HK-2 (cell line): ENCODE data around the gene SLFN11.
A peak's percentile ranks its signal among the peaks of the same experiment; 100 is the strongest.
"Not testable (repeated sequence)": the region's sequence is repeated elsewhere in the genome, so short reads cannot be mapped to it uniquely, and the experiment has no call there.

Experiments used
- DNase-seq: peaks from one replicate; pipeline ENCODE4 v3.0.0-alpha.2; 2018; ENCODE audit not compliant: unreplicated experiment

The SLFN11 gene

DNA sequence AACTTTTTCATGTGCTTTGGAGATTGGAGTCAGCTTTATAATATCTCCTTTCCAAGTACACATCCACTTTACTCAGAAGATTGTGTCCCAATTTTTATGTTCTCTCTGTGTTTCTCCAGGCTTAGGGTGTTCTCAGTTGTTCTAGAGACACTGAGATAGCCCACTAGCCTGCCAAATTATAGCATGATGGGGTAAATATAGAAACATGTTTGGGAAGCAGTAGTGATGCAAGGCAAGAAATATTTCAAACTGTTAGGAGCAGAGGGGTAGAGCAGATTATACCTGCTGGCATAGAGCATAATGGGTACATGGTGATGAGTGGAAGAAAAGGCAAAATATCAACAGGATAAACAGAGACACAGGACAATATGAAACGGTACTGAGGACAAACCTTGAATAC lies 12.4 kb downstream of the SLFN11 start:
- no peak for DNase-seq

DNA sequence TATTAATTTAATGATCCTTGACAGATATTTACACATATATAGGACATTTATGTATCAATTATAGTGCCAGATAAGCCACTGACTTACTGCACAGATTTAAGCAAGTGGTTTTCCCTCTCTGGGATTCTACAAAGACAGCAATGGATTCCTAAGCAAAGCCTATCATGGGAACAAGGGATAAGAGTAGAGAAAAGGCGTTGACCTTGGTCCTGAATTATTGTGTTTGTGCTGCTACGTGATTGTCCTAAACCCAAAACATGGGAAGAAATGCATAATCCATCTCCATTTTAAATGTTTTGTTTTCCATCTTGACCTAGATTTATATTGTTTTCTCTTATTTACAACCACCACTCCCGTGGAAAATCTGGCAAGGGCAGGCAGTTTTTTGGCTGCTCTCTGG lies 14.0 kb downstream of the SLFN11 start:
- DNase-seq, result no peak

DNA sequence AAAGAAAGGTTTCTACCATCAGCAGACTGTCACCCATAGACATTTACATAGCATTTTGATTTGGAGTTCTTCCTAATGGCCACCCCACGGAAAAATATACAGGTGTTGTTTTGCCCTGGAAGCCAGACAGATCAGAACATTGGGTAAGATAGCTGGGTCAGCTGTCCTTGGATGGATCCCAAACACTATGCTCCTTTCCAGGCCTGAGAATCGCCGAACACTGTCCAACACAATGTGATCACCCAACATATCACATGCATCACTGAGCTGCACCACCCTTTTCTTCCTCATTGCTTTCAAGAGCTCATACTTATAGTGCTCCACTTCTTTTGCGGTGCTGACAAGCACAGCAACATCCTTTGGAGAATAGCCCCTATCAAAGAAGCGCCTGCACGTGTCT lies 21.1 kb downstream of the SLFN11 start:
- no peak for DNase-seq

DNA sequence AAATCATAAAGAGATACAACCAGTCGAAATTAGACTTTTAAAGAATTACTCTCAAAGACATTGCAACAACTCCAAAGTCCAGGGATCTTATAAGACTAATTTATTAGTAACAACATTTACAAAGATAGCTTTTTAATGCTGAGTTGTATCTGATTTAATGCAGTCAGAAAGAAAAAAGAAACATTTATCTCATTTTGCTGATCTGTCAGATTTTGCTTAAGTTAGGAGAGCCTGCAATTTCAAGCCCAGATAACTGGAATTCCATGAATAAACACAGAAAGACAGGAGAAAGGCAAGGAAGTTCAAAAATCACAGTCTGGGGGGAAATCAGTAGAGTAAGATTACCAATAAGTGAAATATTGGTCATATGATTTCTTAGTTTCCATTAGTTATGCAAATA lies 22.9 kb downstream of the SLFN11 start:
- DNase-seq, result no peak

DNA sequence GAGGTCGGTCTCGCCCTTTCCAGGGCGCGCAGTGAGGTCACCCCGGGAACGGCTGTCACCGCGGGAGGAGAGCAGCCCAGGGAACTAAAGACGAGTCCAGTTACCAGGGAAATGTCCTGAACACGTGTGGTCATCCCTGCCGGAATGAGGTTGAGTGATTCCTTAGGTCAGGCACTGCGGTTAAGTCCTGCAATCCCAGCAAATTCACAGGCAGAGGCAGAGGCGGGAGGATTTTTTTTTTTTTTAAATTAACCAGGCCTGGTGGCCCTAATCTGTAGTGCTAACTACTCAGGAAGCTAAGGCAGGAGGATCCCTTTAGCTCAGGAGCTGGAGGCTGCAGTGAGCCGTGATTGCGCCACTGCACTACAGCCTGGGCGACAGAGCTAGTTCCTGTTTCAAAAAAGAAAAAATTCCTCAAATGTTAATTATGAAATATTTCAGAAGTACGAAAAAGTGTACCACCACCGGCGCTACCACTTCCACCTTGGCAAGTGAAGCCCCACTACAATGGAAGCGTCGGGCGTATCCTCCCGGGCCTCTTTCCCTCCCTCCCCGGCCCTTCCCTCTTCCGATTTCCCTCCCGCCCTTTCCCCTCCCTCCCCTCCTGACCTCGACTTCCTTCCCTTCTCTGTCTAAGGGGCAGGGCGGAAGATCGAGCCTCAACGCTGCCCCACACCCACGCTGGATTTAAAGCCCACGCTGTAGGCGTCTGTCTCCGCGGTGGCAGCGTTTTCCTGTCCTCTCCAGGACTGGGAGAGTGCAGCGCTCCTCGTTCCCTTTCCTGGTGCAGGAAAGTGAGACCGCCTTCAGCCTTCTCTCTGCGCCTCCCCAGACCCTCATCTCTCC lies 27.3 kb downstream of the SLFN11 start:
- DNase-seq, result peak; percentile 48

GRCh38 chr17:35345445-35345925 lies 27.9 kb downstream of the SLFN11 start:
- DNase-seq, result no peak

DNA sequence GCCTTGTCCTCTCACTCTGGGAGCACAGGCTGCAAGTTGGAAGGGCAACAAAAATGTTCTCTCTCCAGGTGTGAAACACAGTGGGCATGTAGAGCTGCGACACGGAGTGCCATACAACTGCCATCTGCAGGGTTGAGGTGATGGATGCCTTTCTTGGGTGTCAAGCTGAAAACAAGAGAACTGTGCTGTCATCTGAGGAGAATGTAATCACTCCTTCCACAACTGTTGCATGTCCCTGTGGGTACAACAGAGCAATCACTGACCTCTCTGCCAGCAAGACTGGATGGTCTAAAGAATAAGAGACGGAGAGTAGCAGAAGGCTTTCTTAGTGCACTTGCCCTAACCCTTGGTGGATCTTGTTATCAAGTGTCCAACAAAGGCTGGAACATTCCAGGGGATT lies 29.2 kb downstream of the SLFN11 start:
- DNase-seq, result no peak

GRCh38 chr17:35342276-35342675 lies 31.1 kb downstream of the SLFN11 start:
- no peak for DNase-seq

GRCh38 chr17:35341411-35341992 lies 31.9 kb downstream of the SLFN11 start:
- DNase-seq, result no peak

DNA sequence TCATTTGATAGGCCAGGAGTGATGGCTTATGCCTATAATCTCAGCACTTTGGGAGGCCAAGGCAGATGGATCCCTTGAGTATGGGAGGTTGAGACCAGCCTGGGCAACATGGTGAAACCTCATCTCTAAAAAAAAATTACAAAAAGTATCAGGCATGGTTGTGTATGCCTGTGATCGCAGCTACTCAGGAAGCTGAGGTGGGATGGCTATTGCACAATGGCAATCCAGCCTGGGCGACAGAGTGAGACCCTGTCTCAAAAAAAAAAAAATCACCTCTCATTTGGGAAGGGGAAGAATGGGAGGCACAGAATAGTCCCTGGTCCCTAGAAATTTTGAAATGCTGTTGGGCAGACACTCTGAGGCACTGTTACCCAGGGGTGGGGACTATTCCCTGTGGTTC lies 35.2 kb downstream of the SLFN11 start:
- DNase-seq, result no peak

DNA sequence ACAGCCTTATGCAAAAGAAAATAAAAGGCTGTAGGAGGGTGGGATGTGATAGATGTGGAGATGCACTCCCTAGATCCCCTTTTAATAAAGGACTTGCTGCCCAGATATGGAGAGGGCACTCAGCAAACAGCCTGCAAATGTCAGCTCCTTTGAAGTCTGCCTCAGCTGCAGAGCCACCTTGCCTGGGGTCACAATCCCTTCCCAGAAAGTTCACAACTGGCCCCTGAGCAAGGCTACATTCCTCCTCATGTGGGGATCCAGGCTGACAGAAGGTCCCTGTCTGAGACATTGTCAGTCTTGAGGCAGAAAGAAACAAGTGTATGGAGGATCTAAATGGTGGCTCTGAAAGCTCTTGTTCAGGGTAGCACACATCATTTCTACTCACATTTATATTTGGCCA lies 36.1 kb downstream of the SLFN11 start:
- DNase-seq, result no peak

DNA sequence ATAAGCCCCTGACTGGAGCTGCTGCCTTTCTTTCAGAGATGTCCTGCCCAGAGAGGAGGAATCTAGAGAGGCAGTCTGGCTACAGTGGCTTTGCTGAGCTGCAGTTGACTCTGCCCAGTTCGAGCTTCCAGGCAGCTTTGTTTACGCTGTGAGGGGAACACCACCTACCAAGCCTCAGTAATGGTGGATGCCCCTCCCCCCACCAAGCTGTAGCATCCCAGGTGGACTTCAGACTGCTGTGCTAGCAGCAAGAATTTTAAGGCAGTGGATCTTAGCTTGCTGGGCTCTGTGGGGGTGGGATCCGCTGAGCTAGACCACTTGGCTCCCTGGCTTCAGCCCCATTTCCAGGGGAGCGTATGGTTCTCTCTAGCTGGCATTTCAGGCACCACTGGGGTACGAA lies 39.8 kb downstream of the SLFN11 start:
- DNase-seq, result not testable (repeated sequence)

DNA sequence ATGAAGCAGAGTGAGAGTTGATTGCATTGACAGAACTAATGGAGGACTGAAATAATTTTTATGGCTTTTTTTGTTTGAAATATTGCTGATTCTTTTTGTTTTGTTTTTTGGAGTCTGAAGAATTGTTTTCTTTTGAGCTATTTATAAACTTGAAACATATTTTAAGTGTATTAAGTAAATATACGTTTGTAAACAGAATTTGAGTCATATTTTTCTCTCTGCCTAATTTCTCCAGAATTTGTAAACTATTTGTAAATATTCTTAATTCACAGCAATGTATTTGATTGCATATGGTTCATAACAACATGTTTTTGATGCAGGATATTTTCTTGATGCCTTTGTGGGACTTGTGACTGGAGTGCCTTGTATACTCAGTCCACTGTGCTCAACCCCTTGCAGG lies 50.7 kb downstream of the SLFN11 start:
- no peak for DNase-seq

GRCh38 chr17:35315971-35316370 lies 57.5 kb downstream of the SLFN11 start:
- no peak for DNase-seq

GRCh38 chr17:35315283-35315682 lies 58.1 kb downstream of the SLFN11 start:
- DNase-seq, result no peak

GRCh38 chr17:35314415-35315216 lies 58.8 kb downstream of the SLFN11 start:
- no peak for DNase-seq

- DNase-seq, result no peak
These were observed 59.5 kb downstream of the SLFN11 start for GRCh38 chr17:35313875-35314409.

DNA sequence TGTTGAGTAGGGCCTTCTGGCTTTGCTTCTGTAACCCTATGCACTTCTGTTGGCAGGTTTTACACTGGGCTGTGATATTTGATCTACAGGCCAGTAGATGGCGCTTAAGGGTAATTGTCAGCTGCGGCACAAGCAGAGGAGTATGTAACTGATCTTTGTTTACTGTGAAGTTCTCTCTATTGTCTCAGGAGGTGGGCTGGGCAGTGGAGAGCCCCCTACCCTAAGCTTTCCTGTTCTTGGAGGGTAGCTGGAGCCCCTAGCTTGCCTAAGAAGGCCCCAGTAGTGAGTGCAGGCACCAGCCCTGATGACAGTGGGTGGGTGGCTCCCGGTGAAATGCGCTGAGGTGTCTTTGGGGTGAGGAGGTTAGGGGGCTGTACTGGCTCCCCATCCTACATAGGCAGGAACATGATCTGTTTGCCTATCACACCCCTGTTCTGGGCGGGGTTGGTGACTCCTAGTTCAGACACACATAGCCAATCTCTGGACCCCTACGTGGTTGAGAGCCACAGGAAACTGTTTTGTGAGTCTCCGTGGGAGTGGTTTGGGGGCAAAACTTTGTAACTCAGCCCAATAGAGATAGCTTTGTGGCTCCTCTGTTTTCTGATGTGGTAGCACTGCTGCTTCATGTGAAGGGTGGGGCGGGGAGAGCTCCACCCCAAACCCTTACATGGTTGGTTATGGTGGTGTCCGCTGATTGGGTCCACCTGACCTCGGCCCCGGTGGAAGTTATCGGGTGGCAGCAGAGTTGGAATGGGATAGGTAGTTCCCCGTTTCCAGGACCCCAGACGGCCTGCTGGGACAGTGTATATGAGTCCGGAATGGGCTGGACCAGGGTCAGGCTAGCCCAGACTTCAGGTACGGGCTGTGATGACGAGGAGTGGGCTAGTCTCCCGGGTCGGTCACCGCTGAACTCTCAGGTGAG lies 60.4 kb downstream of the SLFN11 start:
- DNase-seq, result peak; percentile 24

DNA sequence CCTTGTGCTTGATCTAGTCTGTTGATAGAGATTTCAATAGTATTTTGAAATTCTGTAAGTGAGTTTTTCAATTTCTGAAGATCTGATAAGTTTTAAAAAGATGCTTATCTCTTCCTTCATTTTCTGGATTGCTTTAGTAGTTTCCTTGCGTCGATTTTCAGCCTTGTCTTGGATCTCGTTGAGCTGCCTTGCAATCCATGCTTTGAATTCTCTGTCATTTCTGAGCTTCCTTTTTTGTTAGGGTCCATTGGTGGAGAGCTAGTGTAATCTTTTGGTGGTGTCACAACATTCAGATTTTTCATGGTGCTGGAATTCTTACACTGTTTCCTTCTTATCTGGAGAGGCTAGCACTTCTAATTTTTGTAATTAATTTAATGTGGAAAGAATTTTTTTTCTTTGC lies 61.1 kb downstream of the SLFN11 start:
- no peak for DNase-seq

- DNase-seq, result not testable (repeated sequence)
These were observed 64.1 kb downstream of the SLFN11 start for GRCh38 chr17:35309345-35309744.
